HL-60/S4 treated with phorbol 12-myristate 13-acetate at 8.2 ng/mL for 4 days and 3 days (cell line): Measurements from ENCODE around the gene TIMM17A.
"Not testable (repeated sequence)": the region's sequence is repeated elsewhere in the genome, so short reads cannot be mapped to it uniquely, and the experiment has no call there.

ENCODE experiments used
- in situ Hi-C: fragments of 300-500 bp; cut with MboI; formaldehyde crosslinking; loops from 2 replicates; pipeline ENCODE4 v1.15.0; 2022; ENCODE audit warnings: low sequenced_read_pairs

Gene TIMM17A

DNA sequence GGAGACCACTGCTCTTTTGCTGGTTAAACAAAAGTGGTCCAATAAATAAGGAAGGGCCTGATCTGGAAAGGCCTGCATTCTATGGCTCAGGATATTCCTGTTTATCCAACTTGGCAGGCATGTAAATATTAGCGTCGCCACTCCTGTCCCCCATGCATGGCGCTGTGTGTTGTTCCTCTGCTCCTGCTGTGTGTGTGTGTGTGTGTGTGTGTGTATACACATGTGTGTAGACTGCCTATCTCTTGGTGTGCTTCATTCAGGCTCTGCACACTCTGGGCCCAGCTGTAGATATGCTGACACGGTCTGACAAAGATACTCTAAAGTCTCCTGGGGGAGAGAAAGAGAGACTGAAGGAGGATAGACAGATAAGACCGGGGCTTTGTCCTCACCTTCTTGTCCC, 15.7 kb upstream of the TIMM17A start:
- in situ Hi-C loops: no loop called here

DNA sequence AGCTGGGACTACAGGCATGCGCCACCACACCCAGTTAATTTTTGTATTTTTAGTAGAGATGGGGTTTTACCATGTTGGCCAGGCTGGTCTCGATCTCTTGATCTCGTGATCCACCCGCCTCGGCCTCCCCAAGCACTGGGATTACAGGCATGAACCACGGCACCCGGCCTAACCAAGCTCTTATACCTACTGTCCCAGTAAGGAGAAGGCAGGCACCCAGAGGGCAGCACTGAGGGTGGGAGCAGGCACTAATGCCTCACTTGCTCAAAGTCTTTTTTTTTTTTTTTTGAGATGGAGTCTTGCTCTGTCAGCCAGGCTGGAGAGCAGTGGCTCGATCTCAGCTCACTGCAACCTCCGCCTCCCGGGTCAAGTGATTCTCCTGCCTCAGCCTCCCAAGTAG, 15.0 kb upstream of the TIMM17A start:
- in situ Hi-C loops: not testable (repeated sequence)

DNA sequence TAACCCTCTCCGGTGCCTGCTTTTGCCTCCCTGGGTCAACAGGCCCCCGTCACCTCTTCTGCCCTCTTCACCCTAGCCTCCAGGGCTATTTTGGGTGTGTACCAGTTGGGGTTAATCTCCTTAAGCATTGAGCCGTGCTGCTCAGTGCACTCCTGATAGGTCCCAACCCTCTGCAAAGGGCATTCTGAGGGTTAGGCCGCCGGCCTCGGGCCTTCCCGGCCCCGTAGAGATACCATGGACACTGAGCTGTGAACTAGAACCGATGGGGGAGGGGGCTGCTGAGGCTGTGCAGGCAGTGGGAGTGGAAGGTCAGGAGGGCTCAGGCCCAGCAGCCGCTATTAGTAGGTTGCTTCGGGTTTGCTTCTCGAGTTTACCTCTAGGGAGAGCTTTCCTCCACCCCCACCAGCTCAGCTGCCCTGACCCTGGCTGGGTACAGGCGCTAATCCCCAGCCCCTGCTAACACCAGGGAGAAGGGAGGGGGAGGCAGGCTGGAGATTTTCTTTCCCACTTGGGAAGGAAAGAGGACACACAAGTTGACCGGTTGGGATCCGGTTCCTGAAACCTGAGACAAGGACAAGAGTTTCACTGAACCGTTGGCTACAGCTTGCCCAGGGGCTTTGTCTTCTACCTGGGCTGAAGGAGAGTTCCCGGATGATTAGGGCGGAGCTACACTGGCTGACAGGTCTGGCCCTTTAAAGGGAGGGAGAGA, 13.7 kb upstream of the TIMM17A start:
- in situ Hi-C loops: no loop called here

DNA sequence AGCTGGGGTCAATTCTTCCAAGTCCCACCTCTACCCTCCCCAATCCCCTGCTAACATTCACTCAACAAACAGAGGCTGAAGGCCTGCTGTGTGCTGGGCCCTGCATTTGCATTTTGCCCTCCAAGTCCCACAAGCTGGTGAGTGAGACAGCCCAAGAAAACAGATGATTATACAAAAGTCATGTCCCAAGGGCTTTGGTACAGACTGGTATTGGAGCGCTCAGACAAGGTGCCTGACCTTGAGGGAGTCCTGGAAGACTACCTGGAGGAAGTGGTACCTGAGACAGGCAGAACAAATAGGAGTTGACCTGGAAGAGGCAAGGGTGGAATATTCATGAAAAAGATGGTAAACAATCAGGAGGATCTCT, 13.2 kb upstream of the TIMM17A start:
- in situ Hi-C loops: no loop called here

DNA sequence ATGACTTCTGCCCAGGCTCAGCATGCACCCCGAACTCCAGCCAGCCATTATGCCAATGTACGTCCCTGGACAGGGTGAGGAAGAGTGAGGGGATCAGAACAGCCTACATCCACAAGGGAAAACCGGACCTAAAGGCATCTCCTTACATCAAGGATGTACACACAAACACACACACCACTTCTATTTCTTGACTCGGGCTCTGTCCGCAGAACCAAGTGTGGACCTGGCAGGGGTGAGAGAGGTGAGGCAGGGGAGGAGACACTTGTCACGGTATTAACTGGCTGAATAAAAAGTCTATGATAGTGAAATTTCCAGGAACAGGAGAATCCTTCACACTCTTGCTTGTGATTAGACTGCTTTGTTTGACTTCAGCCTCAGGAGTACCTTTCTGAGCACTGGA, 11.3 kb upstream of the TIMM17A start:
- in situ Hi-C loops: no loop called here

DNA sequence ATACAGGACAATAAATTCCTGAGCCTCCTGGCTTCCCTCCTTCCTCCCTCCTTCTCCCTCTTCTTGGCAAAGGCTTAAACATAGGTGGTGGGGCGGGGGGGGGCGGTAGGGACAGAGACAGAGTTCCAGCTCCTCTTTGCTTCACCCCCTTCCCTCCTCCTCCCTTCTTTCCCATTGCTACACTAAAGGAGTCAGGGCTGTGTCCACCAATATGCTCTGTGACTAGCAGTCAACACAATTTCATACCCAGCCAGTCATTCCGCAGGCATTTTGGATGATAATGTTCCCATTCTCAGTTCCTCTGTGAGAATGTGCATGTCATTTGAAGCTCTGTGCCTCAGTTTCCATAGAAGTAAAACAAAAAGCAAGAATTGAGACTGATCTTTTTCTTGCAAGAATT, 10.7 kb upstream of the TIMM17A start:
- in situ Hi-C loops: no loop called here

DNA sequence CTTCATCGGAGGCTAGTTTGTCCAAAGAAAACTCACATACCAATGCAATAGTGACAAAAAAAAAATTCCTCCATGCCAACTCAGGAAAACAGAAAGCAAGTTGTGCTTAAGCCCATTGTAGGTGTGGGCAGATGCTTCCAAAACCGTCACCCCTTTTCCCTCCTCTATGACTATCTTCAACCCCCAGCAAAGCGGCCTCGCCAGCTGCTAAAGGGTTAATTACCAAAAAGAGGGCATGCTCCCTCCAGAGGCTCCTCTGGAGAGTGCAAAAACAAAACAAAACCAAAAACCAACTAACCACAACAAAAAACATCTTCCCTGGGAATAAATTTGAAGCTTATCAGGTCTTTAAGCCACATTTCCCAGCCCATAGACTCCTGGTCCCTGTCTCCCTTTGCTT, 10.1 kb upstream of the TIMM17A start:
- in situ Hi-C loops: no loop called here

DNA sequence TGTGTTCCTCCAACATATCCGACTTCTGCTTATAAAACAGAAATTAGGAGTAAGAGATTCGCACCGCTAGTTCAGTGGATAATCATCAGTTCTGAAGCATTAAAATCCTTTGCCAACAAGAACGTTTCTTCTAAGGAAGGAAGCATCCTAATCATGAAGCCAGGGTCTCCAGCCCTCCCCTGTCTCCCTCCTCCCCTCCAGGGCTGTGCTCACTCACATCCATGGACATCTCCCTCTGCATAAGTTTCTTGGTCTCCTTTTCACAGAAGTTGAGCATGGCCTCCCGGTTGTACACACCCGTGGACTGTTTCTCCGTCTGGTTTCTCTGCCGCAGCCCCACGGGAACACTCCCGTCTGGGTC, 9.5 kb upstream of the TIMM17A start:
- in situ Hi-C loops: no loop called here

DNA sequence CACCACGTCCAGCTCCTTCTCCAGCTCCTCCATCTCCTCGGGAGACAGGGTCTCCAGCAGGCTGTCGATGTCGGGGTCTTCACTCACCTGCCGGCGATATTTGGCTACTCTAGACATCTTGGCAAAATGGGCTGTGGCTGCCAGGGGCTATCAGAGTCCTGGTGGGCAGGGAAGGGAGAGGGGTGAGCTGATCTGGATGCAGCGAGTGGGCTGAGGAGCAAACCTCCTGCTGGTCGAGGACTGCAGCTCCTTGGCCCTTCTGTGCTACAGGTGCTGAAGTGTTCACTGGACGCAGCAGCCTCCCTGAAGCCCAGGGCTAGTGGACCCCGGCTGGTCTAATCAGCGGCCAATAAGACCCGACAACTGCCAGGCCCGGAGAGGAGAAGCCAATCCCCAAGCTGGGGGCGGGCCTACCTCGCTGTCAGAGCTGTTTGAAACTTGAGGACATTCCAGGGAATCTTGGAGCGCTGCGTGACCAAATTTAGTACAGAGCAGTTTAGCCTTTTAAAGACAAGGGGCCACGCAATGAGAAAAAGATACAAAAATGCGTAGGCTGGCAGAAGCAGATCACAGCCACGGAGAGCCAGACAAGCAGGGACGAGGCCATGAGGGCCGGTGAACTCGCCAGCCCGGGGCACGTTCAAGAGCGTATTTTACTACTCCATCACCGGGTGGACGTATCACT, 8.9 kb upstream of the TIMM17A start, which contains the start of gene LMOD1:
Gene LMOD1, minus strand, starts transcription at position 325 of the 685 bp plus-strand sequence. Its CDS starts 208 bp downstream, at position 117.
- in situ Hi-C loops: no loop called here

DNA sequence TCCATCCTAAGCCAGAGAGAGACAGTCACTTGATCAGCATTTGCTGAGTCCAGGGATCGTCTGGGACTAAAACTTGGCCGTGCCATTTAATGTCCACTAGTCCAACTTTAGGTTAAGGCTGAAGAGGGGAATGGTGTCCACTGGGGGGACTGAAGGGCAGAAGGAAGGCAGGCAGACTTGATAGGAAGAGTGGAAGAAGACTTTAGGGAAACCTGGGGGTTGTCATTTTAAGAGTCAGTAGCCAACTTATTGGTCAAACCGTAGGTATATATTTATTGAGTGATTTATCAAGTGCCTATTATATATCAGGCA, 7.7 kb upstream of the TIMM17A start:
- in situ Hi-C loops: no loop called here

DNA sequence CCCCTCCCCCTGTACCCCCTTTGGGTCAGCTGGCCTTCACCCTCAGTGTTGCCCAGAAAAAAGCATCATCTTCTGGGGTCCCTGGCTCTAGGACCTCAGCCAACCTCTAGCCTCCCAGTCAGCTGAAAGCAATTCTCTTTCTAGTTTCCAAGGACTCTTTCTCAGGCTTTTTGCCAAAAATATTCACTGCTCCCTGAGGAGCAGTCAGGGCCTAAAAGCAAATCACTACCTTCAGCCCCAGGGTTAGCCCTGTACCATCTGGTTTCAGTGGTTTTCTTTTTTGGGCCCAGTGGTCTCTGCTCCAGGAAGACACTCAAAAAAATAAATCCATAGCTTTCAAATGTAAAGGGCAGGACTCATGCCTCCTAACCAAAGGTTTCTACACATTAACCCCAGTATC, 5.8 kb upstream of the TIMM17A start:
- in situ Hi-C loops: no loop called here

DNA sequence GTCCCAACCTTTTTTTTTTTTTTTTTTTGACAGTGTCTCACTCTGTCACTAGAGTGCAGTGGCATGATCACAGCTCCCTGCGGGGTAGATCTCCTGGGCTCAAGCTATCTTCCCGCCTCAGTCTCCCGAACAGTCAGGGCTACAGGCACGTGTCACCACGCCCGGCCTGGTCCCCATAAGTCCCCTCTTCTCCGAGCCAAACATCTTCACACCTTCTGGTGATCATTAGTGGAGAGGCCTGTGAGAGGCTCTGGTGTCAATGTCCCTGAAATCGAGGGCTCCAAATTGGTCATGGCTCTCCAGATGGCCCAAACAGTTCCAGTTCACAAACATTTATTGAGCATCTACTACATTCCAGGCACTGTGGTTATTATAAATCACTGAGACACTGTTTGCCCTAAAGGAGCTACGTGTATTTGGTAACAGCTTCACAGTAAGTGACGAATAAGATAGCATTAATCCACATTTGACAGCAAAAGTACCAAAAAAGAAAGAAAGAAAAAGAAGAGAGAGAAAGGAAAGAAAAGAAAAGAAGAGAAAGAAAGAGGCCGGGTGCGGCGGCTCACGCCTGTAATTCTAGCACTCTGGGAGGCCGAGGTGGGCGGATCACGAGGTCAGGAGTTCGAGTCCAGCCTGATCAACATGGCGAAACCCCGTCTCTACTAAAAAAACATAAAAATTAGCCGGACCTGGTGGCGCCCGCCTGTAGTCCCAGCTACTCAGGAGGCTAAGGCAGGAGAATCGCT, 867 bp upstream of the TIMM17A start:
- in situ Hi-C loops: no loop called here

DNA sequence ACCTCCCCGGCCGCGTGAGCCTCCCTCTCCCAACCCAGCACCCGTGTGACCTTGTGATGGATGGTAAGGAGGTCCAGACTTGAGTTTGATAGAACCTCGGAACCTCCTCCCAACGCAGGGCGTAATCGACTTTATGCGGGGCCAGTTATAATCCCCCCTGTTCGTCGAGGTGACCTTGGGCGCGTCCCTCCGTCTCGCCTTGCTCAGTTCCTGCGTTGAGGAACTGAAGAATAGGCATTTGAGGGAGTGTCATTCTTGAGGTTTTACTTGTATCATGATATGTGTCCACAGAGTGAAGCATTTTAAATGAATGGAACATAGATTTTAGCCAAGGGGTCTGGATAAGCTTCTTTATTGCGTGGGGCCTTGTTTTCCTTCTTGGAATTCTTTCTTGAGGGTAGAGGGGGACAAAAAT, 433 bp downstream of the TIMM17A start:
- in situ Hi-C loops: no loop called here

DNA sequence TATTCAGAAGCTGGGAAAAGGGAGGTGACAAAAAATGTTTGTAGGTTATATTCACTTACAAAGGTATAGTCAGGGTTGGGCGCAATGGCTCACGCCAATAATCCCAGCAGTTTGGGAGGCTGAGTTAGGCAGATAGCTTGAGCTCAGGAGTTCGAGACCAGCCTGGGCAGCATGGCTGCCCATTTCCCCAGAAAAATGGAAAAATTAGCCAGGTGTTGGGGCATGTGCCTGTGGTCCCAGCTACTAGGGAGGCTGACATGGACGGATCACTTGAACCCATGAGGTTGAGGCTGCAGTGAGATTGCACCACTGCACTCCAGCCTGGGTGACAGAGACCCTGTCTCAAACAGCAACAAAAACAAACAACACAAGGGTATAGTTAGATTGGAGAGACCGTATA, 3.0 kb downstream of the TIMM17A start:
- in situ Hi-C loops: no loop called here

DNA sequence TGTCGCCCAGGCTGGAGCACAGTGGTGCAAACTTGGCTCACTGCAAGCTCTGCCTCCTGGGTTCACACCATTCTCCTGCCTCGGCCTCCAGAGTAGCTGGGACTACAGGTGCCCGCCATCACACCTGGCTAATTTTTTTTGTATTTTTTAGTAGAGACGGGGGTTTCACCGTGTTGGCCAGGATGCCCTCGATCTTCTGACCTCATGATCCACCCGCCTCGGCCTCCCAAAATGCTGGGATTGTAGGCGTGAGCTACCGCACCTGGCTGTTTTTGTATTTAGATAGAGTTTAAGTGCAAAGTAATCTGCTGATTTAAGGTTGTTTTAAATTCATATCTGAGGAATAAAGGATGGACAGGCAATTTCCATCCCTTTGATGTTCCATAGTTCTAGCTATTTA, 7.1 kb downstream of the TIMM17A start:
- in situ Hi-C loops: not testable (repeated sequence)

DNA sequence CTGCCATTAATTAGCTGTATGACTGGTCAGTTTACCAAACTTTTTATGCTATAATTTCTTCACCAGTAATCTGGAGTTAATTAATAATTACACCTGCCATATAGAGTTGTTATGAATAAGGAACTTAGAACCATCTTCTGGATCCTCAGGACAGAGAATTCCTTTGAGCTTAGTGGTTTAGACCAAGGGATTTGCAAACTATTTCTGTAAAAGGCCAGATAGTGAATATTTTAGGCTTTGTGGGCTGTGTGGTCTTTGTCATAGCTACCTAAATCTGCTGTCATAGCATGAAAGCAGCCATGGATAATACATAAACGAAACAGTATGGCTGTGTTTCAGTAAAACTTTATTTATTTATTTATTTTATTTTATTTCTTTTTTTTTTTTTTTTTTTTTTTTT, 9.0 kb downstream of the TIMM17A start:
- in situ Hi-C loops: no loop called here

DNA sequence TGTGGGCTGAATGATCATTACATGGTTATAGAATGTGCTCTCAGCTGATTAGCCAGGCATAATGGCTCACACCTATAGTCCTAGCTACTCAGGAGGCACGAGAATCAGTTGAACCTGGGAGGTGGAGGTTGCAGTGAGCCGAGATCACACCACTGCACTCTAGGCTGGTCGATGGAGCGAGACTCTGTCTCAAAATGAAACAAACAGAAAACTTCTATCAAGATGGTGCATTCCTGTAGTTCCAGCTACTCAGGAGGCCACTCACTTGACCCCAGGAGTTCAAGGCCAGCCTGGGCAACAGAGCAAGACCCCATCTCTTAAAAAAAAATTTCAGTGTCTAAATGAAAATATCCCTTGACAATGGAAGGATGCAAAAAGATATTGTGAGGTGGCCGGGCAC, 10.9 kb downstream of the TIMM17A start:
- in situ Hi-C loops: no loop called here

DNA sequence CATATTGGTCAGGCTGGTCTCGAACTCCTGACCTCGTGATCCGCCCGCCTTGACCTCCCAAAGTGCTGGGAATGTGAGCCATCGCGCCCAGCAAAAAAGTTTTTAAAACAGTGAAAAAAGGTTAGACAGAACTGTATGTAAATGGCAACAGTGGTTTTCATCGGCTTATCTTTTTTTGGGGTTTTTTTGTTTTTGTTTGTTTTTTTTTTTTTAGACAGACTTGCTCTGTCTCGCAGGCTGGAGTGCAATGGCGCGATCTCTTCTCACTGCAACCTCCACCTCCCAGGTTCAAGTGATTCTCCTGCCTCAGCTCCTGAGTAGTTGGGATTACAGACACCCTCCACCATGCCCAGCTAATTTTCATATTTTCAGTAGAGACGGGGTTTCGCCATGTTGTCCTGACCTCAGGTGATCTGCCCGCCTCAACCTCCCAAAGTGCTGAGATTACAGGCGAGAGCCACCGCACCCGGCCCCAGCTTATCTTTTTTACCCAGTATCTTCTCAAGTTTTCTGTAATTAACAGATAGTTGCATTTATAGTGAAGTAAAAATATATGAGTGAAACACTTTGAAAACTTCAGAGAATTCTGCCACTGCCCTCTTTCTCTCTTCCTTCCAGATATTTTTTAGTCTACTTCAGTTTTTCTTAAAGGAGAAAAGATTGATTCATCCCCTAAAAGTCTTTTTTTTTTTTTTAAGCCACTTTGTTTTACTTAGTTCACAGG, 13.1 kb downstream of the TIMM17A start:
- in situ Hi-C loops: no loop called here

DNA sequence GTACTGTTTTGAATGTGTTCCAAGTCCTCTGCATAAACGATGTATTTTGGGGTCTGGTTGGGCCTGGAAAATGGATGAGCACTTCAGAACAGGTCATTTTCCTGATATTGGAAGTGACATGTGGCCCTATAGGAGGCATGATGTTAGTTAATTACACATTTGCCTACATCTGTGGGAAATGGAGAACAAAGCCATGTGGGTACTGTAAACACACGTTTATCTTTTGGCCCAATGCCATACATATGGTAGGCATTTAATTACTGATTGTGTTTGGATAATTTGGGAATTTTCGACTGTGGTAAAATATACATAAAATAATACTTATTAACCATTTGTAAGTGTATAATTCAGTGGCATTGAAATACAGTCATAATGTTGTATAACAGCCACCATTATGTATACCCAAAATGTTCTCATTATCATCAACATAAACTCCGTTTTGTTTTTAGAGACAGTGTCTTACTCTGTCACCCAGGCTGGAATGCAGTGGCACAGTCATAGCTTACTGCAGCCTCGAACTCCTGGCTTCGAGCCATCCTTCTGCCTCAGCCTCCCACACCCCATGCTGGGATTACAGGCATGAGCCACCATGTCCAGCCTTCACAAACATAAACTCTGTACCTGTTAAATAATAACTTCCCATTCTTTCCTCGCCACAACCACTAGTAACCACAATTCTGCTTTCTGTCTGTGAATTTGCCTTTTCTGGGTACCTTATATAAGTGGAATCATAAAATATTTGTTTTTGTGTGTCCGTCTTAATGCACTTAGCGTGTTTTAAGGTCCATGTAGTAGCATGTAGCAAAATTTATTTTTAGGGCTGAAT, 15.2 kb downstream of the TIMM17A start:
- in situ Hi-C loops: loop anchor here (10.0 kb wide), 1 partner anchor 86 kb away; the partner anchor contains the start of gene SHISA4

DNA sequence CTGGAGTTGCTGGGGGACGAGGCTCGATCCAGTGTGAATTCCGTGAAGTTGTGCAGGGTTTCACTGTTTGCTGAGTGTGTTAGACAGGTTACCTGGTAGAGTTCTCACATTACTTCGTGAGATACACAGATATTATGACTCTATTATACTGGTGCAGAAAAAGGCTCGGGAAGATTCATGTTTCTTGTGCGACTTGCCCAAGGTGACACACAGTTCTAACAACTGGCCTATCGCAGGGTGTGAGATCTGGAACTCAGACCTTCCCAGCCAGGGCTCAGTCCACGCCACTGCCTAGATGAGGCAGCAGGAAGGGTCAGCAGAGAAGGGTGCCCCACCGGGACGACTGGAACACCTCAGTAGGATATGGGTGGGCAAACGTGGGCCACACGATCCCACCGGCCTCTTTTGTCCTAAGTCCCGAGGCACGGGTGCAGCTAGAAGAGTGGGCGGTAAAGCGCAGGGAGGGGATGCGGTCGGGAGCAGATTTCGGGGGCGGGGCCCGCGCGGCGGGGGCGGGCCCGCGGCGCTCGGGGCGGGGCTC, 26.8 kb downstream of the TIMM17A start:
- in situ Hi-C loops: no loop called here
